SJCRH30 (cell line): ENCODE measurements around the gene EIF4B. TPM values are rescaled to one million over a fixed set of nuclear protein-coding genes. Genes with fewer than 3 reads are reported as not detected.

Experiments
- DNase-seq, 2 experiments: peaks; one replicate each; pipeline ENCODE4 v3.0.0-alpha.2; 2015 to 2020
- H3K27ac ChIP-seq: fragments of 250-450 bp; sonication (Bioruptor Pico); 2 replicates; pipeline ENCODE4 v1.5.1; 2020; ENCODE audit warnings: mild to moderate bottlenecking, moderate library complexity
- H3K27me3 ChIP-seq: fragments of 250-450 bp; sonication (Bioruptor Pico); 2 replicates; pipeline ENCODE4 v1.5.1; 2020; ENCODE audit warnings: mild to moderate bottlenecking, moderate library complexity
- H3K36me3 ChIP-seq: fragments of 250-450 bp; sonication (Bioruptor Pico); 2 replicates; pipeline ENCODE4 v1.5.1; 2020; ENCODE audit warnings: mild to moderate bottlenecking, moderate library complexity
- H3K4me1 ChIP-seq: fragments of 250-450 bp; sonication (Bioruptor Pico); 2 replicates; pipeline ENCODE4 v1.5.1; 2020; ENCODE audit warnings: mild to moderate bottlenecking, moderate library complexity
- H3K4me3 ChIP-seq: fragments of 250-450 bp; sonication (Bioruptor Pico); 2 replicates; pipeline ENCODE4 v1.5.1; 2020; ENCODE audit warnings: mild to moderate bottlenecking, moderate library complexity
- H3K9me3 ChIP-seq: fragments of 250-450 bp; sonication (Bioruptor Pico); replicated peaks from 2 replicates; pipeline ENCODE4 v1.5.1; 2020; ENCODE audit warnings: mild to moderate bottlenecking, moderate library complexity
- total RNA-seq: library from RNA; depleted of rRNA; stranded (reverse); fragments of >200 nt; shearing (Covaris generic); gene quantifications from 2 replicates; pipeline ENCODE4 v1.2.3, GENCODE V29; 2014; rRNA removed

The EIF4B gene, protein sequence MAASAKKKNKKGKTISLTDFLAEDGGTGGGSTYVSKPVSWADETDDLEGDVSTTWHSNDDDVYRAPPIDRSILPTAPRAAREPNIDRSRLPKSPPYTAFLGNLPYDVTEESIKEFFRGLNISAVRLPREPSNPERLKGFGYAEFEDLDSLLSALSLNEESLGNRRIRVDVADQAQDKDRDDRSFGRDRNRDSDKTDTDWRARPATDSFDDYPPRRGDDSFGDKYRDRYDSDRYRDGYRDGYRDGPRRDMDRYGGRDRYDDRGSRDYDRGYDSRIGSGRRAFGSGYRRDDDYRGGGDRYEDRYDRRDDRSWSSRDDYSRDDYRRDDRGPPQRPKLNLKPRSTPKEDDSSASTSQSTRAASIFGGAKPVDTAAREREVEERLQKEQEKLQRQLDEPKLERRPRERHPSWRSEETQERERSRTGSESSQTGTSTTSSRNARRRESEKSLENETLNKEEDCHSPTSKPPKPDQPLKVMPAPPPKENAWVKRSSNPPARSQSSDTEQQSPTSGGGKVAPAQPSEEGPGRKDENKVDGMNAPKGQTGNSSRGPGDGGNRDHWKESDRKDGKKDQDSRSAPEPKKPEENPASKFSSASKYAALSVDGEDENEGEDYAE
- 505 and 541 TPM in 2 replicates for total RNA-seq

DNA sequence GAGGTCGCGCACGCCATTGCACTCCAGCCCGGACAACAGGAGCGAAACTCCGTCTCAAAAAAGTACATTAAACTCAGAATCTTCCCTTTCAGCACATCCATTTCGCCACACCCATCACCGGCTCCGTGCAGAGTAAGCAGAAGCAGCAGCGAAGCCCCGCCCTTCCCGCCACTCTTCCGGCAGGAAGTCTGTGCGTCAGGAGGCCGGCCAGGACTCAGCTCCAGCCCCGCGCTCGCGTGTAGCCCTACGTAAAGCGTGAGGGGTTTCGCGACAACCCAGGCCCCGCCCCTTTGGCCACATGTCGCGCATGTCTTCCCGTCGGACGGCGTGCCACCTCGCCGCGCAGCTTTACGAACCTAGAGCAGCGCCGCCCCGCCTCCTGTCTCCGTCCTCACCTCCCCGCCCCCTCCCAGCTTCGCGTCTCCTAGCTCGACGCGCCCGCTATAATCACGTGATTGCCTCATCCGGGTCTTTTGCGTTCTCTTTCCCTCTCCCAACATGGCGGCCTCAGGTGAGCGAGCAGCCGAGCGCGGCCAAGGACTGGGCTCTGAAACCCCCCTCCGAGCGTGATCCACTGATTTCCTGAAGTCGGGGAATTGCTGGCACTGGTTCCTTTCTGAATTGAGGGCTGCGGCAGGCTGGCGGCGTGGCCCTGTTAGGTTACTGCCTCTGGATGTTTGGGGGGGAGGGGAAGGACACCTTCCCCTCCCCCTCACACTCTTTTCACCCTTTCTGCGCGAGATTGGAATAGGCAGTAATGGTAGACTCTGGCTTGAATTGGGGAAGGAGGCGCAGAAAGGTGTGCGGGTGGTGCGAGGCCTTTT, at the start of gene EIF4B:
TSS of gene EIF4B (plus strand) at position 471 of the 824 bp plus-strand sequence. CDS start at position 499, 28 bp downstream.
- H3K27ac ChIP-seq = peak within 1 kb of the TSS; percentile 96
- no peaks in the 10 kb centered on the region for H3K27me3 ChIP-seq
- peak; percentile 99 for DNase-seq
- H3K36me3 ChIP-seq = peaks cover 37% of the 10 kb centered on the region
- H3K9me3 ChIP-seq = 0 out of 2 replicates have a peak, but pooled peaks cover 3% of the 10 kb centered on the region
- peaks cover 19% of the 10 kb centered on the region for H3K4me1 ChIP-seq
- peak within 1 kb of the TSS; percentile 93 for H3K4me3 ChIP-seq

DNA sequence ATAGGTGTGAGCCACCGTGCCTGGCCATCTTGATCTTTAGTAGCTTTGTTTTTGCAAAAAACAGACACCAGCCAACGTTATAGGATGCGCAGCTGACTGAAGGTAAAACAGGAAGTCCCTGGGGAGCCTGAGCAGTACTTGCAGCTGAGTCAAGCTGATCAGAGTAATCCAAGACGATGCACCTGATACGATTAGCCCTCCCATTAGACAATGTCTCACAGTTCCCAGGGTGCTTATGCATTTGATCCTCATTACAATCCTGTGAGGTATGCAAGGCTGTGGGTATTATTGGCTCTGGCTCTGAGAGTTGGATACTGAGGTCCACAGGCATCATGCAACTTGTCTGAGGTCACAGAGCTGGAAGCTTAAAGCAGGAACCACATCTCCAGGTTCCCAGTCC, 49.3 kb upstream of the EIF4B start:
- H3K4me1 ChIP-seq = no peaks in the 10 kb centered on the region
- H3K4me3 ChIP-seq = no peak overlapping the region
- no peak overlapping the region for H3K27ac ChIP-seq
- DNase-seq = no peak
- H3K36me3 ChIP-seq = no peaks in the 10 kb centered on the region
- no peaks in the 10 kb centered on the region for H3K9me3 ChIP-seq
- no peaks in the 10 kb centered on the region for H3K27me3 ChIP-seq

DNA sequence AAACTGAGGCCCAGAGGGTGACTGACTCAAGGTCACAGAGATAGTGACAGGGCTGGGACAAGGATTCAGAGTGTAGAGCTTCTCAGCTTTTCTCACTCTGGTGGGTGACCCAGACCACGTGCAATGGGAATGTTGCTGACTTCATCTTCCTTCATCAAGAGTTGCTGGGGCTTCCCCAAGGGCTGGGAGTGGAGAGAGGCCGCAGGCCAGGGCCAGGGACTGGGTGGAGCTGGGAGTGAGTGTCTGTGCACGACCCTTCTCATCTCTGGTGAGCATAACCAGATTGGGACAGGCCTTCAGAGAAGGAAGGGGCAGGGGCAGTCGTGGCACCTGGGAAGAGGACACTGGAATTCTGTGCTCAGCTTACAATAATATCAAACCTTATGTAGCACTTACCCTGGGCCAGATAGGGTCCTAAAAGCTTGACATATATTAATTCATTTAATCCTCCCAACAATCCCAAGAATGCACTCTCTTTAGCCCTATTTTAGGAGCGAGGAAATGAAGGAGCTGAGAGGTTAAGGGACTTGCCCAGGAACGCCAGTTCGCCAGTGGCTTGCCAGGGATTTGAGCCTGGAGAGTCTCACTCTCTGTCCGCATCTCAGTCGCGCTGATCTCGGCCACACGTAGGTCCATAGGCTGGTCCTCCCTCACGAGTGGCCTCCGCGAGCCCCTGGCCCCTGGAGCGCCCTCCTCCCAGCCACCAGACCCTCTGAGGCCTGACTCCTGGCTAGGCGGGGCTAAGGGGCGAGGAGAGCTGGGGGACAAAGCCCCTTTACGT, 41.5 kb upstream of the EIF4B start:
- Histone ChIP-seq H3K27ac (no peak overlapping the region), H3K4me1 (no peaks in the 10 kb centered on the region), H3K27me3 (no peaks in the 10 kb centered on the region), H3K9me3 (no peaks in the 10 kb centered on the region), H3K4me3 (no peak overlapping the region), H3K36me3 (no peaks in the 10 kb centered on the region)
- DNase-seq = no peak

DNA sequence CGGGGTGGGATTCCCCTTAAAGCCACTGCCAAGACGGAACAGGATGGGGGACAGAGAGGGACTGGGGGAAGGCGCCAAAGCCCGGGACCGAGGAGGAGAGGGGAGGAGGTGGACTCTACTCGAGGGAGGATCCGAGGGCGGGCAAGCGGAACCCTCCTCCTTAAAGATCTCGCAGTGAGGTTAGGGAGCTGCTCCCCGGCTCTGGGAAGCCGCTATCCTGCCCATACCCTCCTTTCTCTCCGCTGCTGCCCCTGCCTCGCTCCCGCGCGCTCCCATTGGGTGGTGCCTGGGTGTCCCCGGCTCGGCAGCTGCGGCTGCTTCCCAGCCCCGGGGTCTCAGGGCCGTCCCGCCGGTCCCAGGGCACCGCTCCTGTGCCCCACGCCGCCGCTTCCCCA, 40.9 kb upstream of the EIF4B start:
- Histone ChIP-seq H3K4me3 (no peak overlapping the region), H3K27me3 (no peaks in the 10 kb centered on the region), H3K4me1 (no peaks in the 10 kb centered on the region), H3K27ac (no peak overlapping the region), H3K36me3 (no peaks in the 10 kb centered on the region), H3K9me3 (no peaks in the 10 kb centered on the region)
- DNase-seq = no peak

DNA sequence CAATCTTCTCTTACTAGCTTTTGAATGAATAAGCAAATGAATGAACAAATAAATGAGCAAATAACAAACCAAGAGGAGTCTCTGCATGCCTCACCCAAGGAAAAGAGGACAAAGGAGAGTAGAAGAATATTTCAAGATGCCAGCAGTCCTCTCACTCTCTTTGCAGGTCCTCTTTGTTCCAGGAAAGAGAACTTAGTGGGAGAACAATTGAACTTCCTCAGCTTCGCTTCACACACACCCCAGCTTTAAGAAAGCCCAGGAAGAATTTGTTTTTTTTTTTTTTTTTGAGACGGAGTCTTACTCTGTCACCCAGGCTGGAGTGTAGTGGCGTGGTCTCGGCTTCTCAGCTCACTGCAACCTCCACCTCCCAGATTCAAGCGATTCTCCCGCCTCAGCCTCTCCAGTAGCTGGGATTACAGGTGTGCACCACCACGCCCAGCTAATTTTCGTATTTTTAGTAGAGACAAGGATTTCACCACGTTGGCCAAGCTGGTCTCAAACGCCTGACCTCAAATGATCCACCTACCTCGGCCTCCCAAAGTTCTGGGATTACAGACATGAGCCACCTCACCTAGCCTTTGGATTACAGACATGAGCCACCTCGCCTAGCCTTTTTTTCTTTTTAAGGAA, 37.0 kb upstream of the EIF4B start:
- Histone ChIP-seq H3K27ac (no peak overlapping the region), H3K36me3 (no peaks in the 10 kb centered on the region), H3K27me3 (no peaks in the 10 kb centered on the region), H3K4me3 (no peak overlapping the region), H3K4me1 (no peaks in the 10 kb centered on the region), H3K9me3 (no peaks in the 10 kb centered on the region)
- DNase-seq = no peak

DNA sequence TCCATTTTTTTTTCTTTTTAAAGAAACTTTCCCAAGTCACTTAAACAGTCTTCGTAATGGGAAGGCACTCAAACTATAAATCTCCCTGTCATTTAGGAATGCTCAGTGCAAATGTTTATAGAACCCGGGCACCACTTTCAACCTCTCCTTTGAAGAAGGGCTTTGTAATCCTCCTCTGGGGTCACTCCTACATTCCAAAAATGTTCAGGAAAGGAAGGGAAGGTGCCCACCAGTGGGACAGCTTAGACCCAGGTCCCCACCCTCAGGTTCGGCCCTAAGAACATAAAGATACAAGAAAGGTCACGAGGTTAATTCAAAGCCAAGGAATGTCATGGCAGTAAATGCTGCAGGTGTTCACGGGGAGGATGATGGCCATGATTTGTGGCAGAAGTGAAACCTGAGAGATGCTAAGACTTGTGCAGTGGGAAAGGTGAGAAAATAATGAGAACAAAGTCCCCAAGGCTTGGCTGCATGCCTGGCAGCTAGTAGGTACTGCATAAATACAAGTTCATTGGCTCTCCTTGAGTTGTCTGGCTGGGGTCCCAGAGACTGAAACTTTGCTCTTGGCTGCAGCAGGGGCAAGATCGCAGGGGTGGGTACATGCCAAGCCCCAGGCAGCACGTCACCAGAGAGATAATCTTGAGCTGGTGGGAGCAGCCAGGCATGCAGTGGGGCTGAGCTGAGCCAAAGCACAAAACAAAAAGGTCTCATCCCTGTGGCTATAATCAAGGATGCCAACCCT, 36.3 kb upstream of the EIF4B start:
- H3K4me3 ChIP-seq = no peak overlapping the region
- H3K4me1 ChIP-seq = peaks cover 3% of the 10 kb centered on the region; the same call in 1 of the 2 replicates
- no peak for DNase-seq
- no peaks in the 10 kb centered on the region for H3K9me3 ChIP-seq
- H3K27me3 ChIP-seq = no peaks in the 10 kb centered on the region
- no peaks in the 10 kb centered on the region for H3K36me3 ChIP-seq
- H3K27ac ChIP-seq = no peak overlapping the region

DNA sequence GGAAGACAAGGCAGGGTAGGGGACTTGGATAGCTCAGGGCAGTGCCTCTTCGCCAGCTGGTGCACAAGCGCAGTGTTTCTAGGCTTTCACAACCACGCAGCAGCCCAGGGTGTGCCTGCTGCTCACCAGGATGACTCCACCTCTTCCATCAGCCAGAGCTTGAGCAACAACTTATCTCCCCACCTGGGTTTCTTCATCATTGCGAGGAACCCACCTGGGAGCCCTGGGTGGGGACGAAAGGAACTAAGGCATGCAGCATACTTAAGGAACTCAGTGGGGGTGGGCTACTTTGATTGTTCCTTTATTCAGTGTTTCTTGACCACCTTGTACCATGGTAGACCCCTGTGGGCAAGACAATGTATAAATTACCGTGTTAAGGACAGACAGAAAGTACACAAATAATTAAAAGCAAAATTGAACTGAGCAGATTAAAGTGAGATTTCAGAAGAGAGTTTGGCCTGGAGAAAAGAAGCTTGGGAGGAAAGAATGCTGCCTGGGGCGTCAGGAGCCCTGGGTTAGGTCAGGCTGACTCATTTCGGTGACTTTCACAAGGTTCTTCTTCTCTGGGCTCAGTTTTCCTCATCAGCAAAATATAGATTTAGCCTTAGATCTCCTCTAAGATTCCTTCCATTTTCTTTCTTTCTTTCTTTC, 34.5 kb upstream of the EIF4B start:
- Histone ChIP-seq H3K4me3 (no peak overlapping the region), H3K36me3 (no peaks in the 10 kb centered on the region), H3K9me3 (no peaks in the 10 kb centered on the region), H3K27ac (no peak overlapping the region), H3K4me1 (peaks cover 18% of the 10 kb centered on the region; the same call in 1 of the 2 replicates), H3K27me3 (no peaks in the 10 kb centered on the region)
- no peak for DNase-seq

DNA sequence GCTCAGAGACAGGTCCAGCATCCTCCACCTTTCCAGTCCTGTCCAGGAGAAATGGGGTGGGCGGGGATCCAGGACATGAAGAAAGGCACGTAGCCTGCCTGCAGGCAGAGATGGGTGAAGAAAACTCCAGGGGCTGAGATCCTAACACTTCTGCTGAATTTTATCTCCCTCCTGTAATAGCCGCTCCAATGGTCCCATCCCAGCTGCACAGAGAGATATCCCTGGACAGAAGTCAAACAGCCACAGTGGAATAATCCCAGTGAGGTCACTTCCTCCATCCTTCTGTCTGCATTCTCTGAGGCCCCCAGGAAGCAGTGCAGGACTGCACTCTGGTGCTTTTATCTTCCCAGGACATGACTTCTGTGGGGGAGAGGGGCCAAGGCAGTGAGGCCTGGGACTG, 31.1 kb upstream of the EIF4B start:
- DNase-seq = peak in 1 of 2 experiments; percentile 18
- Histone ChIP-seq H3K27me3 (no peaks in the 10 kb centered on the region), H3K27ac (no peak overlapping the region), H3K36me3 (no peaks in the 10 kb centered on the region), H3K4me3 (no peak overlapping the region), H3K4me1 (peaks cover 18% of the 10 kb centered on the region; the same call in 1 of the 2 replicates), H3K9me3 (no peaks in the 10 kb centered on the region)

DNA sequence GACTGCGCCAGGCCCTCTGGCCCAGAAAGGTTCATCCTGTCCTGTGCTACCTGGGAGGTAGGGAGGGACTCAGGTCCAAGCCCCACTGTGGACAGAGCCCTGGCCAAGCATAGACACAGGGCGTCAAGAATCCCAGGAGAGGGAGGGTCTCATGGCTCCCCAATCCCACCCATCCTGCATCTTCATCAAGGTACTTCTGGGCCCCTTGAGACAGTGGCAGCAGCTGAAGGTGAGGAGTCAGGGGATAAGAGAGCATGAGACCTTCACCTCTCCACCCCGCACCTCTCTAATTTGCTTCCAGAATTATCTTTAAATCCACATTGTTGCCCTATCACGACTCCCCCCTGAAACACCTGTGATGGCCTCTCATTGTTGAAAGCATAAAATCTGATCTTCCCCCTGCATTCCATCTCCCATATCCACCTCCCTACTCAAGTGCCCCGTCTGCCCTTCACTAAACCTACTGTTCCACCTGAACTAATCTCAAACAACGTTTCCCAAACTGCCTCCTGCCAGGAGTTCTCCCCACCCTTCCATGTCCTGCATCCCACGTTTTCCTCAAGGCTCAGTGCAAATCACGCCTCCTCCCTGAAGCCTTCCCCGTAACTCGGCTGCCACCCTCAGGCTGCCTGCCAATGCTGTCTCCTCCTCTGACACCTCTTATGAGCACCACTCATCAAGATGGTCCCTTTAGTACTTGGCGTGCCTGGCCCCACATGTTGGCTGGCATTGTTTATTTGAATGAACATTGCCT, 30.3 kb upstream of the EIF4B start:
- Histone ChIP-seq H3K27me3 (no peaks in the 10 kb centered on the region), H3K36me3 (no peaks in the 10 kb centered on the region), H3K4me1 (peaks cover 18% of the 10 kb centered on the region; the same call in 1 of the 2 replicates), H3K4me3 (no peak overlapping the region), H3K9me3 (no peaks in the 10 kb centered on the region), H3K27ac (no peak overlapping the region)
- DNase-seq = peak; percentile 16 to 19

DNA sequence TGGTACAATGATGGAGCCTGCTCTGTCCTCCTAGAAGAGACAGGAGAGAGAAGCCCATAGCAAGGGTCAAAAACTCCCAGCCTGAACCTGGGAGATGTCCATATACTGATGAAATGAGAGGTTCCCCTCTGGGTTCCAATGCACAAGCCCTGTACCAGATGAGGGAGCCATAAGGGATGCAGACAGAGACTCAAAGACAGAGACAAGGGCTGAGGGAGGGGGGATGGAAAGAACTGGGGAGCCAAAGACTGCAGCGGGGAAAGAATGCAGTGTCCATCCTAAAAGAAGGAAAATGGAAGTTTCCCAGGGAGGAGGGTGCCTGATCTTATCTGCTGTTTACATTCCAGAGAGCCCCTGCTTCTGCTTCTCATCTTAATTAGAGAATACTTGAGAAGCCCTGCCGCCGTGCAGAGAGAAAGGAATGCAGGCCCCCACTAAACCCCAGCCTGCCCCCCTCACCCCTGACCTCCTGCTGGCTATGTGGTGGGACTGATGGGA, 29.6 kb upstream of the EIF4B start:
- peak in 1 of 2 experiments; percentile 31 for DNase-seq

DNA sequence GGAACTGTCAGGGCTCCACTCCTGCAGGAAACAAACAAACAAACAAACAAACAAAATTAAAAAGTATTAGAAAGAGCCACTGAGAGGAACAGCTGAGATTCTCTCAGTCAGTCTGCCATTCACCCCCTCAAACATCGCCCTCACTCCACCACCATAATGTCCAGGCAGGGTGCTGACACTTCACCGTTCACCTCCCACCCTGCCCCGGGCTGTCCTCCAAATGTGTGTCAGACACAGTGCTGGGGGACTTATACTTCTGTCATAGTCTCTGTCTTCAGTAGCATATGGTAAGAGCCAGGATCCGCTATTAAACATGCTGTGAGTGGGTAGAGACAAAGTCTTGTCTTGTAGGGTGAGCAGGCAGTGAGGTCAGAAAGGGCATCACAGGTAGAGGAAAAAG, 29.1 kb upstream of the EIF4B start:
- Histone ChIP-seq H3K27ac (no peak overlapping the region), H3K4me3 (no peak overlapping the region), H3K9me3 (no peaks in the 10 kb centered on the region), H3K27me3 (no peaks in the 10 kb centered on the region), H3K36me3 (no peaks in the 10 kb centered on the region), H3K4me1 (peaks cover 18% of the 10 kb centered on the region; the same call in 1 of the 2 replicates)
- no peak for DNase-seq

More for the DNA sequence above, 29.6 kb upstream of the EIF4B start:
- no peaks in the 10 kb centered on the region for H3K27me3 ChIP-seq
- no peaks in the 10 kb centered on the region for H3K9me3 ChIP-seq
- no peak overlapping the region for H3K4me3 ChIP-seq
- H3K27ac ChIP-seq = no peak overlapping the region
- peaks cover 18% of the 10 kb centered on the region; the same call in 1 of the 2 replicates for H3K4me1 ChIP-seq
- H3K36me3 ChIP-seq = no peaks in the 10 kb centered on the region

DNA sequence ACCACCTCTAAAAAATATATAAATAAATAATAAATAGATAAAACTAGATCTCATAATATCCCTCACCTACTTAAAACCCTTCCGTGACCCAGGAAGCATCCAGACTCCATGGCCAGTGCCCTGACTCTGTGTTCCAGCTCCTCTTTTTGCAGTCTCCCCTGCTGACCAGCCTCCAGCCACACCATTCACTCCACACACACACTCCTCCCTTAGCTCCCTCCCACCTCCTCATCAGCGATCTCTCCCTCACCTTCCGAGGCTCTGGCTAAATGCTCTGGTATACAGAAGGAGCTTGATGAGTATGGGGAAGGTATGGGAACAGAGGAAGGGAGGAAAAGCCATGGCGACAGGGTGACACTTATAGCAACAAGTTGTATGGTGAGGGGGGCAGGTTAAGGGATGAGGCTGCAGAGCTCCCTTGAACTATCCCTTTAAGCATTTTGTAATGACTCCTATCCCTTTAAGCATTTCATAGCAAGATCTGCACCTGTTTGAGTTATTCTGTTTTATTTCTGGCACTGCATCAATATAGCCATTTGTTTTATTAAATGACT, 26.1 kb upstream of the EIF4B start:
- H3K27me3 ChIP-seq = 0 out of 2 replicates have a peak, but pooled peaks cover 5% of the 10 kb centered on the region
- no peaks in the 10 kb centered on the region for H3K9me3 ChIP-seq
- H3K27ac ChIP-seq = no peak overlapping the region
- H3K4me1 ChIP-seq = peaks cover 13% of the 10 kb centered on the region; the same call in 1 of the 2 replicates
- no peak for DNase-seq
- H3K4me3 ChIP-seq = no peak overlapping the region
- no peaks in the 10 kb centered on the region for H3K36me3 ChIP-seq
